GM21529 (cell line): ENCODE measurements around the gene VSTM4.

Experiments used
- ATAC-seq: cut with Tn5 transposase; IDR thresholded peaks from one replicate; pipeline ENCODE4 v1.9.1; 2021; ENCODE audit not compliant: unreplicated experiment

The VSTM4 gene

GRCh38 chr10:49050906-49051305 lies 64.4 kb downstream of the VSTM4 start:
- no peak for ATAC-seq

GRCh38 chr10:49050366-49050765 lies 65.0 kb downstream of the VSTM4 start:
- ATAC-seq: no peak

DNA sequence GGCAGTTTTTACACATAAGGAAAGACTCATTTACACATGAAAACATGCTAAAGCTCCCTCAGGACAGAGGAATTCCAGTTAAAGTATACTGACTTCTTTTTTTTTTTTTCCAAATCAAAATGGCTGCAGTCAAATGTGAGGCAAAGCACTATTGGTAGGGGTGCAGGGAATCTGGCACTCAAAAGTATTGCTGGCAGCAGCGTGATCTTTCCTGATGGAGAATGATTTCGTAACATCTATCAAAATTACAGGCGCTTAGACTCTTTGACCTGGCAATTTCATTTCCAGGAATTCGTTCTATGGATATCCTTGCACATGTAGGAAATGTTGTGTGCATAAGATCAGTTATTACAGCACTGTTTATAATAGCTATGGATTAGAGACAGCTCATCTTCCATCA lies 65.7 kb downstream of the VSTM4 start:
- ATAC-seq: no peak

DNA sequence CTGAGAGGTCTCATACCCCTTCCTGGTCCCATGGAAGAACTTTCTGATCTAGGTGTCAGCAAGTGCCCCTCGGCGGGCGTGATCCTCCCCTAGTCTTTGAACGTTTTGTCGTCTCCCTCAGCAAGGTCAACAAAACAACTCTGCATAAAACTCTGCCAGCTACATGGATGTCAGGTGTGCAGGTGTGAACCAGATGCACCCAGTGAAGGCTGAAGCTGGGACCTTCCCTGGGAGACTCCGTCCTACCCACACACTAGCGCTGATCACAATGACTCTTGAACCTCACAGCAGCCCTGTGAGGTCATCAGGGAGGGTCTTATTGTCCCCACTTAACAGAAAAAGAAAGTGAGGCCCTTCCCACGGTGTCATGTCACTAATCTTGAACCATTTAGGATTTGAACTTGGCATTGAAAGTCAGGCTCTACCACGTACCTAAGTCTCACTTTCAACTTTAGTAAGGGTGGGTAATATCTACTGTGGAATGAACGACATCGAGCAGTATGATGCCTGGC lies 68.1 kb downstream of the VSTM4 start:
- ATAC-seq: no peak

- ATAC-seq: no peak
These were observed 70.8 kb downstream of the VSTM4 start for GRCh38 chr10:49044293-49045193.

DNA sequence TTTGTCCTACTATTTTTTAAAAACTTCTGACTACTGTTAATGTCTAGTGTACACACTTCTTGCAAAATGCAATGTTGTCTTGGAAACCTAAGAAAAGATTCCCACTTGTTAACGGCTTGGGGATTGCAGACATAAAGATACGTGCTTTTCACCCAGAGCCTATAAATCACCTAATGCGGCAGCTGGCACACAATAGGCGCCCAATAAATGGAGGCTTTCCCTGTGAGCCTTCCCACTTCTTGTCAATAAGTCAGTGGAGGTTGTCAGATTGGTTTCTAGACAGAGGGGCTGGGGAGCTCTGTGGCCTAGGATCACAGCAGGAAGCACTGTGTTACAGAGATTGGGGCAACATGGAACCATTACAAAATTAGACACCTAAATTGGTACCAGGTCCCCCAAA lies 74.7 kb downstream of the VSTM4 start:
- no peak for ATAC-seq

DNA sequence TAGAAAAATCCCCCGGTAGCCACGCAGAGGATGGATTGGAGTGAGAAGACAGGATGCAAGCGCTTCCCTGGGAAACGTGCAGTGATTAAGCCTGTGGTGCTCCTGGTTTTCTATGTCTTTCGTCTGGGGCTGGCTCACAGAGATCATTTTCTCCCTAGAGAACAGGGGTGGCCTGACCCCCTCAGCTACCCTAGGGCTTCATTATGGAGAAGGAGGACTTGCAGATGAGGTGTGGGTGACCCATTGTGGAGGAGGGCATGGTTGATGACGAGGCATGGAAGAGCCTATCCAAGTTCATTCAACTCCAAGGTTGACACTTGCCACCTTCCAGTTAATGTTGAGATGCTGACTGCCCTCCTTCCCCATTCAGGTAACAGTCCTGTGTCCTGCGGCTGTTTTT lies 75.9 kb downstream of the VSTM4 start:
- ATAC-seq: no peak

DNA sequence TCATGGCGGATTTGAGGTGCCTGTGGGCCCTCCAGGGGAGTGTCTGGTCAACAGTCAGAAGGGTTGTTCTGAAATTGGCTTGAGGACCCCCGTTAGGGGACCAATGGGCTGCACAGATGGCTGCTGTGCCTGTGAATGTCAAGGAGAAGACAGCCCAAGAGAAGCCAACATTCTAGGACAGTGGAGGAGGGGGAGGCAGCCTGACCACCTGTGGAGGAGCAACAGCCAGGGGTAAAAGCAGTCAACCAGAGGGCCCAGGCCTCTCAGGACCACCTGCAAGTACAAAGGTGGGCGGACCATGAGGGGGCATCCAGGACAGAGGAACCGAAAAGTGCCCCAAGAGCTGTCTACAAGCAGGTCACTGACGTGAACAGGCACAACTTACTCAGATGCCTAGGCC lies 76.6 kb downstream of the VSTM4 start:
- ATAC-seq: no peak

- ATAC-seq: no peak
These were observed 78.1 kb downstream of the VSTM4 start for GRCh38 chr10:49037187-49037586.

- ATAC-seq: no peak
These were observed 78.7 kb downstream of the VSTM4 start for GRCh38 chr10:49036638-49037037.

DNA sequence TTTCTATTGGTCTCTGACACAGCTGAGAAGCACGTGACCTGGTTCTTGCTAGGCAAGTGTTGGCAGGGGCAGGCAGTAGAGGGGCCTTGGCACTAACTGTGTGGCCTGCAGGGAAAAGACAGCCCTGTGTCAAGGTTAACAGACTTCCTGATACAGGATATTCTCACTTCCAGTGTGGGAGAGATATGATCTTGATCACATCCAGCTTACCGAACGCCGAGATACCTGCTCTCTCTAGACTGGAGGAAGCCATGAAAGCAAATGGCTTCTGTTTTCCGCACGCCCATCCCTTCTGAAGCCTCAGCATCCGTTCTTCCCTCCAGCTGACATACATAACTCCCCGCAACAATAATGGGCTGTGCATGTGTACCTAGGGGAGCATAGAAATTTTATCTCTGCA lies 79.4 kb downstream of the VSTM4 start:
- no peak for ATAC-seq

DNA sequence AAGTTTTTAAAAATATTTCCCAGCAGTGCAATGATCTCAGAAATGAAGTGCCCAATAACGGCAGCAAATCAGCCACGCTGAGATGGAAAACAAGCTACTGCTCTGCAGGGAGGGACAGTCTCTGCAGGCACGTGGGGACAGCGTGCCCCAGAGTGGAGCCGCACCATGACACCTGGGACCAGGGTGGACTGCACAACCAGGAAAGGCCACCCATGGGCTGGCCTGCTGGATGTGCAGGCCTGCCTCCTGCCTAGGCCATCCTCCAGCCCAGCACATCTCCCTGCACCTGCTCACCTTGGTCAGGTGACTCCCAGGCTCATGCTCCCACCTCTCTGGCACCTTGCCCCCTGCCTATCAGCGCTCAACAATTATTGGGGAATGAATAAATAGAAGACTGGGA lies 80.4 kb downstream of the VSTM4 start:
- ATAC-seq: no peak

GRCh38 chr10:49033939-49034338 lies 81.4 kb downstream of the VSTM4 start:
- ATAC-seq: no peak

- ATAC-seq: no peak
These were observed 85.7 kb downstream of the VSTM4 start for GRCh38 chr10:49029666-49030065.

DNA sequence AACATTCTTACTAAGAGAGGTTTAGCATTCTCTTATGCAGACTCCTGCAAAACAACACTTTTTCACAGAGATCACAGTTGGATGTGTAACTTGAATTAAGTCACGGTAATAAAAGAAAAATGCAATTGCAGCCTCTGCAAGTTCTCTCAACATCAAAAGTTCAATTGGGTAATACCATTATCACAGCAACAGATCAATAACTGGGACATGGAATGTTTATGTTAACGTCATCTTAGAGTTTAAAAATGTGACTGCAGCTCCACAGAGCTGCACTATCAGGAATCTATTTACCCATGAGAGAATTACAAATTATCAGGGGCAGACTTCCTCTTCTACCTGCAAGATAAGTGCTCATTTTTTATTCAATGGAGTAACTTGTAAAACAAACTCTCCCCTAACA lies 86.7 kb downstream of the VSTM4 start:
- no peak for ATAC-seq

DNA sequence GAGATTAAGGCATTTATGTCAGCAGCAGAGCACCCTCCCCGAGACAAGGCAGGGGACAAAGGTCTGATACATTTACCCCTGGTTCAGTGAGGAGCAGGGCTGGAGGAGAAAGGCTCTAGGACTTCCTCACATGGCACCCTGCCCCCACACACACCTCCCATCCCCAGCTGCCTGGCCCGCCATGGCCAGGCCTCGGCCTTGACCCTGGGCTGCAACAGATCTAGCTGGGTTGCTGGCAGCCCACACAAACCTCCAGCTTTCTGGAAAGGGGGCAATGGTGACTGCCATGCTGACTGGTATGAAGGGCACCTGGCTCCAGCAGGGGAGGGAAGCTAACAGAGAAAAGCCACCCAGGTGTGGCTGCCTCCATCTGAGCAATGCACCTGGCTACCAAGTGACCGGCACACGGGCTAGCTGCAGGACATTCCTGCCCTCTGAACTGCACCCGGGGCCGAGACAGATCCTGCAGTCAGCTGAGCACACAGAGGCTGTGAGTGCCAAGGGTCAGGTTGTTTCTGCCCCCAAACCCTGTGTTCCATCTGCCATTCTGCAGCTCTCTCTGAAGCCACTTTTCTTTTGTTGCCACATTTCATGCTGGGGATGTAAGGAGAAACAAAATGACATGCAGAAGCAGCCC lies 89.9 kb downstream of the VSTM4 start:
- no peak for ATAC-seq

- ATAC-seq: no peak
These were observed 90.8 kb downstream of the VSTM4 start for GRCh38 chr10:49024484-49024883.

DNA sequence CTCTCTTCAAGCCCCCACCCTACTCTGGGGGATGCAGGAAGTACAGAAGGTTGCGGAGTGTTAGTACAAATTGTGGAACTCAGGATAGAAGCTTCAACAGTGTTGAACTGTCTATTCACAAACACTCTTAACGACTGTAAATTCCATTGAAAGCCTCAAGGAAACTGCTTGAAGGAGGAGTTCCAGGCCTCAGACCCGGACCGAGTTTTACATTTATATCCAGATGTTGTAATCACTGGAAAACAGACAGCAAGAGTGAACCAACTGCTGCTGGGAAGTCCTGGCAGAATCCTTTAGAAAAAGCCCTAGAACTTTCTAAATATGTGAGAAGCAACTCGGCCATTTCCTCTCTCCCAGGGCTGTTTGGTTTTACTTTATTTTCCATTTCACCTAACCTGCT lies 91.6 kb downstream of the VSTM4 start:
- no peak for ATAC-seq

GRCh38 chr10:49023071-49023470 lies 92.3 kb downstream of the VSTM4 start:
- no peak for ATAC-seq

GRCh38 chr10:49021685-49022084 lies 93.6 kb downstream of the VSTM4 start:
- ATAC-seq: no peak

GRCh38 chr10:49015700-49016099 lies 99.6 kb downstream of the VSTM4 start:
- no peak for ATAC-seq

- no peak for ATAC-seq
These were observed 102.7 kb downstream of the VSTM4 start for GRCh38 chr10:49012603-49013002.
